Fibroblast of villous mesenchyme (primary cell): ENCODE measurements around the gene DGKG. TPM values are rescaled to one million over a fixed set of nuclear protein-coding genes. Genes with fewer than 3 reads are reported as not detected.

ENCODE experiments used
- DNase-seq: peaks from one replicate; pipeline ENCODE4 v3.0.0-alpha.2; 2010; ENCODE audit warnings: low read depth
- H3K4me3 ChIP-seq: 2 replicates; pipeline ENCODE4 v1.5.1; 2011; ENCODE audit warnings: low read depth, mild to moderate bottlenecking, low read length
- CTCF ChIP-seq: IDR thresholded peaks from 2 replicates; pipeline ENCODE4 v1.5.1; 2012; ENCODE audit warnings: low read depth, mild to moderate bottlenecking, low read length; ENCODE audit not compliant: insufficient read depth
- total RNA-seq: library from RNA; depleted of rRNA; stranded (reverse); fragments of >200 nt; gene quantifications from 2 replicates; pipeline ENCODE4 v1.2.3, GENCODE V29; 2012

Gene DGKG
- total RNA-seq, 1 donor = under 0.01 TPM

GRCh38 chr3:186241910-186242821, 119.9 kb downstream of the DGKG start:
- H3K4me3 ChIP-seq = peak overlapping the region; percentile 7
- peak; percentile 78 for DNase-seq
- TF ChIP-seq CTCF = peak; percentile 60

DNA sequence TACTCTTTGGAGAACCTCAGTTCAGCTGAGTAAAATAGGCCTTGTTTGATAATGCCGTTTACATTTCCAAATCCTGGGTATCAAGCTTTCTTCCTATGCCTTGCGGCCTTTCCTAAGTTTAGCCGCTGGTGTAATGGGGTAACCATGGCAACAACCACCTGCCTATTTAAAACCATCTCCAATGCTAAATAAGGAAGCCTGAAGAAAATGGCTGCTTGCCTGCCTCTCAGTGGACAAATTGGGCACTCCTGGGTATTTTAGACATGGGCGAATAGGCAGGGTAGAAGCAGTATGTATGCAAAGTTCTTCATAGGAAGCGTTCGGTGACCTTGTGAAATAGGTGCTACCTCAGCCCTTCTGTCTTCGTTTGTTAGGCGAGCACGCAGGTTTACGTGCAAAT, 122.7 kb downstream of the DGKG start:
- H3K4me3 ChIP-seq = no peak overlapping the region
- DNase-seq = peak; percentile 19
- no peak for TF ChIP-seq CTCF

DNA sequence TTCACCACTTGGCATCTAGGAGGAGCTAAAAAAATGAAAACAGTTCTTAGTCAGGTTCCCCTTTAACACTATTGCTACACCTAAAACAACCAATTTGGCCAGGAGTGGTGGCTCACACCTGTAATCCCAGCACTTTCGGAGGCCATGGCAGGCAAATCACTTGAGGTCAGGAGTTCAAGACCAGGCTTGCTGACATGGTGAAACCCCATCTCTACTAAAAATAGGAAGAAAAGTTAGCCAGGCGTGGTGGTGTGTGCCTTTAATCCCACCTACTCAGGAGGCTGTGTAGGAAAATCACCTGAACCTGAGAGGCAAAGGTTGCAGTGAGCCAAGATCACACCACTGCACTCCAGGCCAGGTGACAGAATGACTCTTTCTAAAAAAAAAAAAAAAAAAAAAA, 124.1 kb downstream of the DGKG start:
- no peak for TF ChIP-seq CTCF
- DNase-seq = no peak
- H3K4me3 ChIP-seq = no peak overlapping the region

DNA sequence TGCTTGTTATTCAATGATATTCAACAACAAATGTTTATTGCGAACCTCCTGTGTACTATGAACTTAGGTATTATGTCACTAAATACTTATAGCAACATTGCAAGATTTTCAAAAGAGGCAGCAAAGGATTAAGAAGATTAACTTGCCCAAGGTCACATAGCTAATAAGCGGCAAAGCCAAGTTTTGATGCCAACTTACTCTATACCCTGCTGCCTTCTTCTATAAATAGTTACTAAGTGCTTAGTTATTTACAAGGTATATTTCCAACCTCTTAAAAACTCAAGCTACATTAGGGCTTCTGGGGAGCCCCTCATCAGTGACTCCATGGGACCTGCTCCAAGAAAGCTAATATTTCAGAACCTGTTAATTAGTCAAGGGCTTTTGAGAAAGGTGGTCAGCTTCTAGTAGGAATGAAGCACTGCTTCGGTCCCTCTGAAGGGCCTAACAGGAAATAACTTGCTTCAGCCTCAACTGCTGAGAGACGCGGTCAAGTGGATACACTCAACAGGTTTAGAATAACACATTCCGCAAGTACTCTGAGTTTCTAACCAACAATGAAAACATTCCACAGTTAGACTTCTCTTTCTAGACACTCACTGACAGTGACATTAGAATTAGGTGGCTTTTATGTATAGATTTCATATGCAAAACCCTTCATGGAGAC, 125.5 kb downstream of the DGKG start:
- no peak overlapping the region for H3K4me3 ChIP-seq
- TF ChIP-seq CTCF = no peak
- no peak for DNase-seq

GRCh38 chr3:186235554-186235953, 126.5 kb downstream of the DGKG start:
- no peak for DNase-seq
- no peak overlapping the region for H3K4me3 ChIP-seq
- no peak for TF ChIP-seq CTCF

- no peak for TF ChIP-seq CTCF
- no peak for DNase-seq
- no peak overlapping the region for H3K4me3 ChIP-seq
Observed at GRCh38 chr3:186234152-186234551, 127.9 kb downstream of the DGKG start.
